ENCODE results near the gene ELF2.

- TF ChIP-seq REST (tag by site-specific recombination; IDR thresholded peaks at IDR 0.05): no peak
- TF ChIP-seq ZFP3 (tag by site-specific recombination; IDR thresholded peaks at IDR 0.05; ENCODE audit: low read depth): no peak
- TF ChIP-seq ZNF621 (tag by site-specific recombination; IDR thresholded peaks at IDR 0.05): no peak
- no peak for TF ChIP-seq CTCF (tag by site-specific recombination; IDR thresholded peaks at IDR 0.05)
- TF ChIP-seq ATF2 (tag by site-specific recombination; IDR thresholded peaks at IDR 0.05; ENCODE audit: low read depth): no peak
- no peak for TF ChIP-seq ZNF623 (tag by site-specific recombination; IDR thresholded peaks at IDR 0.05)
- TF ChIP-seq ZNF501 (tag by site-specific recombination; IDR thresholded peaks at IDR 0.05): no peak
Observed at GRCh38 chr4:139123910-139124309, 53.1 kb downstream of the ELF2 start.
